Peyer's patch (tissue), 4 donors: Measurements from ENCODE around the gene SLC30A2.

Experiments used
- CTCF ChIP-seq, 6 experiments: fragments of 450-650 bp in 4 of 6; fragments of 200-600 bp in 2 of 6; sonication (generic) in 1 of 6; IDR thresholded peaks; one replicate each; pipeline ENCODE4 v1.5.1; 2017 to 2019; ENCODE audit warnings: antibody characterized with exemption in 6 of 6, mild to moderate bottlenecking in 3 of 6, moderate library complexity in 1 of 6
- POLR2A ChIP-seq, 2 donors: fragments of 450-650 bp; IDR thresholded peaks; one replicate each; pipeline ENCODE4 v1.5.1; 2017; ENCODE audit warnings: antibody characterized with exemption in 2 of 2, mild to moderate bottlenecking in 2 of 2, moderate library complexity in 2 of 2

- TF ChIP-seq POLR2A (IDR thresholded peaks at IDR 0.05) (no peak), CTCF (IDR thresholded peaks at IDR 0.05) (no peak)
These were observed 39.2 kb downstream of the SLC30A2 start for GRCh38 chr1:26006710-26007109.
